Bronchial epithelial cell (primary cell): ENCODE measurements around the gene NFKBIA. TPM values are rescaled to one million over a fixed set of nuclear protein-coding genes. Genes with fewer than 3 reads are reported as not detected.

Experiments used
- DNase-seq: peaks from one replicate; pipeline ENCODE4 v3.0.0-alpha.2; 2010; ENCODE audit warnings: low read depth
- FAIRE-seq: peaks from 2 replicates; lab custom pipeline; 2011; peaks lifted over from hg19 to GRCh38; lab: Jason Lieb, UNC
- H3K27me3 ChIP-seq: 2 replicates; pipeline ENCODE4 v1.5.1; 2011; ENCODE audit warnings: low read length; ENCODE audit not compliant: control insufficient read depth, insufficient read depth
- H3K36me3 ChIP-seq: 2 replicates; pipeline ENCODE4 v1.5.1; 2011; ENCODE audit warnings: low read length; ENCODE audit not compliant: control insufficient read depth, insufficient read depth
- H3K4me3 ChIP-seq: 2 replicates; pipeline ENCODE4 v1.5.1; 2011; ENCODE audit warnings: mild to moderate bottlenecking, low read depth, low read length, control low read depth
- total RNA-seq: library from RNA; depleted of rRNA; stranded (reverse); fragments of >200 nt; gene quantifications from 2 replicates; pipeline ENCODE4 v1.2.1, GENCODE V29; 2014
- TF ChIP-seq, protein P1 (sequence below): IDR thresholded peaks from 2 replicates; pipeline ENCODE4 v1.5.1; 2011; ENCODE audit warnings: mild to moderate bottlenecking, moderate library complexity, low read length, control low read depth, inconsistent platforms; ENCODE audit not compliant: insufficient read depth, severe bottlenecking

The NFKBIA gene
- total RNA-seq, 1 donor from 2014 or later: 60.6 TPM

DNA sequence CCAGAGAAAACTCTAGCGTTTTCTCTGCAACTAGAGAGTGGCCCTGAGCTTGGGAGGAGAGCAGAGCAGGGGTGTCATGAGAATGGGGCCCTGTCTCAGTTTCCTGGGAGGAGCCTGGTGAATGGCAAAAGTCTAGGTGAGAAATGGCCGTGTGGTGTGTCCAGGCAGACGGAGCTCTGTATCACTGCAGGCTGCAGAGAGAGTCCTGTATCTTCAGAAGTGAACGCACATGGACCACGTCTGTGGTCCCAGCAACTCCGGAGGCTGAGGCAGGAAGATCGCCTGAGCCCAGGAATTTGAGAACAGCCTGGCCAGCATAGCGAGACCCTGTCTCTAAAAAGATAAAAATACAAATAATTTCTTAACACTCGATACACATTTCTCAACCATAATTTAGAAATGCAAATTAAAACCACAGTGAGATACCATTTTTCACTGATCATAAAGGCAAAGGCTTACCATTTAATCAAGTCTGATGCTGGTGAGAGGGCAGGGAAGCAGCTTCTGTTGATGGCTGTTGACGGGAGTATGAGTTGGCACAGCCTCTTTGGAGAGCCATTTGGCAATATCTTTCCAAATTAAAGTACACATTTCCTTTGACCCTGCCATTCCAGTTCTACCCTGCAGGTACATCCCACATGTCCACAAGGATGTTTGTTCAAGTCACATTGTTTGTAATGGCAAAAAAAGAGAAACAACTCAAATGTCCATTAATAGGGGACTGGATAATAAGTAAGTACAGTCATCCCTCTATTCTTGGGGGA lies 51.0 kb downstream of the NFKBIA start:
- FAIRE-seq (no peak), DNase-seq (peak; percentile 58)
- H3K36me3 ChIP-seq: no peaks in the 10 kb centered on the region
- peaks cover 1% of the 10 kb centered on the region for H3K27me3 ChIP-seq
- no peak overlapping the region for H3K4me3 ChIP-seq
- TF ChIP-seq, protein P1, sequence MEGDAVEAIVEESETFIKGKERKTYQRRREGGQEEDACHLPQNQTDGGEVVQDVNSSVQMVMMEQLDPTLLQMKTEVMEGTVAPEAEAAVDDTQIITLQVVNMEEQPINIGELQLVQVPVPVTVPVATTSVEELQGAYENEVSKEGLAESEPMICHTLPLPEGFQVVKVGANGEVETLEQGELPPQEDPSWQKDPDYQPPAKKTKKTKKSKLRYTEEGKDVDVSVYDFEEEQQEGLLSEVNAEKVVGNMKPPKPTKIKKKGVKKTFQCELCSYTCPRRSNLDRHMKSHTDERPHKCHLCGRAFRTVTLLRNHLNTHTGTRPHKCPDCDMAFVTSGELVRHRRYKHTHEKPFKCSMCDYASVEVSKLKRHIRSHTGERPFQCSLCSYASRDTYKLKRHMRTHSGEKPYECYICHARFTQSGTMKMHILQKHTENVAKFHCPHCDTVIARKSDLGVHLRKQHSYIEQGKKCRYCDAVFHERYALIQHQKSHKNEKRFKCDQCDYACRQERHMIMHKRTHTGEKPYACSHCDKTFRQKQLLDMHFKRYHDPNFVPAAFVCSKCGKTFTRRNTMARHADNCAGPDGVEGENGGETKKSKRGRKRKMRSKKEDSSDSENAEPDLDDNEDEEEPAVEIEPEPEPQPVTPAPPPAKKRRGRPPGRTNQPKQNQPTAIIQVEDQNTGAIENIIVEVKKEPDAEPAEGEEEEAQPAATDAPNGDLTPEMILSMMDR: no peak

DNA sequence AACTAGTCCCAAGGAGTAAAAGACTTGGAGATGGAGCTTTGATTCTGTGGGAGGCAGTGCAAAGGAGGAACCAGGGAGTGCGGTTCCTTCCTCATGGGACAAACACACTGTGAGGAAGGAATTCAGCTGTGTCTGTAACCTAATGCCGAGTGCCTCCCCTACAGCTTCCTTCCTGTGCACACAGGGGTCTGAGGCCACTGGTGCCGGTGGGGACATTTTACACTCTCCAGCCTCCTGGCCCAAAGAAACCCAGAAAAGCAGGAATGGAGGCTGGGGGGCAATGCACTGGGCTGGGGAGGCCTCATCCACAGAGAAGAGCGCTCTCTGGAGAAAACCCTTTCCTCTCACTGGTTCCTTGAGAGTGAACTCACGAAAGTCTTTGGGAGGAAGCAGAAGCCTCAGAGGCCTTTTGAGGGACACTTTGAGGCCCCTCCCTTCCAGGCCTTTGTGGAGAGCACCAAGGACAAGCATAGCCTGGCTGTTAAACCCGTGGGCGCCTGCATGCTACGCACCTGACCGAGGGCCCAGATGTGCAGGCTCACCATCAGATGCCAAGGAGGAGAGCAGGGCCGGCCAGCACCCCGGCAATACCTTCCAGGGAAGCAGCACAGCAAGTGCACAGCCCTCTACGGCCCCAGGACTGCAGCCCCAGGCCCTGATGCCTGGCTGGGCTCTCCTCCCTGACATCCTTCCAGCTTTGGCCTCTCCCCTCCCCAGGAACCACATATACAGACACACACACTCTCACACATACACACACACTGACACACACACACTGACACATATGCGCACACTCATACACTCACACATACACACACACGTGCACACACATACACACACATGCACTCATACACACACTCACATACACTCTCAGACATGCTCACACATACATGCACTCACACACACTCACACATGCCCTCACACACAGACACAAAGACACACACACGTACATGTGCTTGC lies 52.0 kb downstream of the NFKBIA start:
- FAIRE-seq: no peak
- peaks cover 1% of the 10 kb centered on the region for H3K27me3 ChIP-seq
- H3K4me3 ChIP-seq: no peak overlapping the region
- TF ChIP-seq, protein P1: no peak
- no peaks in the 10 kb centered on the region for H3K36me3 ChIP-seq
- no peak for DNase-seq

DNA sequence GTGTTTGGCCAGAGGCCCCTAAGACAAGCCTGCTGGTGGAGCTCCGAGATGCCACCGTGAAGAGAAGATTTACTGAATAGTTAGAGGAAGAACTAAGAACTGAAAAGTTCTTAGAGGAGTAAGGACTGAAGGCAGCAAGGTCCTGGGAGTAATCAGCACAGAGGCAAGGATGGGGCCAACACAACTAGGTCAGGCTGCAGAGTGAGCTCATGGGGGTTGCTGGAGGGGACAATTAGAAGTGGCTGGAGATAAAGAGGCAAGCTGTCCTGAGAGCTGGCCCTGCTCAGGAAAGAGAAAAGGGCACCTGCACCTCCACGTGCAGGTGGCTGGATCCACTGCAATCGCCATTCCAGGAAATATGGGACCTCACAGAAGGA lies 52.7 kb downstream of the NFKBIA start:
- Histone ChIP-seq H3K4me3 (no peak overlapping the region), H3K27me3 (peaks cover 1% of the 10 kb centered on the region), H3K36me3 (no peaks in the 10 kb centered on the region)
- no peak for FAIRE-seq
- DNase-seq: no peak
- TF ChIP-seq, protein P1: no peak

Other genes starting within 250 kb of the NFKBIA start
- 159 and 222 TPM in 2 replicates for gene PSMA6, start 112.4 kb downstream of the NFKBIA start, total RNA-seq
- not detected in 2 replicates for gene INSM2, start 129.4 kb upstream of the NFKBIA start, total RNA-seq